Stimulated activated naive CD8-positive, alpha-beta T cell treated with anti-CD3 and anti-CD28 coated beads, Interleukin-15, Interleukin-2, amounts not matched to agents 100 U/mL and 50 U/mL, for 24 hours (primary cell): ENCODE data around the gene CA14.
"Not testable (repeated sequence)": the region's sequence is repeated elsewhere in the genome, so short reads cannot be mapped to it uniquely, and the experiment has no call there.

Experiments used
- ATAC-seq: fragments of 150-1000 bp; cut with Tn5 transposase; one replicate; pipeline ENCODE4 v1.10.0; 2021
- DNase-seq: peaks from one replicate; pipeline ENCODE4 v3.0.0; 2021

The CA14 gene

DNA sequence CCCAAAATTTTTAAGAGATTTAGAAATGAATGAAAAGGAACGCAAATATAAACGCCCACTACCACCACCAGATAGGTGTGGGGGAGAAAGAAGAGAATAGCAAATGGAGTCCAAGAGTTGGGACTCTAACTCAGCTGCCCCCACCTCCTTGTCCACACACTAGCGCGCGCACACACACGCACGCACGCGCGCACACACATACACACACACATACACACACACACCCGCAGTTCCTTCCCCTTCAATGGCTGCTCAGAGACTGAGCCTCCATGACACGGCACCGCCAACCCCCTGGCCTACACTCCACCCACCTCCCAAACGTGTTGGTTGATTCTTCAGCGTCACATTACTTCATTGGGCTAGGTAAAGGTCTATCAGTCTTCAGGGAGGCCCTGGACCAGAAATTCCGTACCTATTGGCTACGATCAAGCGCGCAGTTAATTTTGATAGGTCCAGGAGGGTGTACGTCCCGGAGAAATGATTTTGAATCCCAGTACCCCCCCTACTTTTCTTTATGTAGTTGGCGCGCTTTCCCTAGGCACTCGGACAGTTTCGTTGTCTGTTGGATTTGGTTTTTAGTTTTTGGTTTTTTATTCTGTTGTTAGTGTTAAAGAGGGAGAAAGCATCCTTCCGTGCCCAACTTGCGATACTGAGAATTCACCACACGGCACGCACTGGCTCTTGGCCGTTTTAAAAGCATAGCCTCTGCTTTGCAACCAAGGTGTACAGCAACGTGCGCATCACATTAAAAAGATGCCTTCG, 21.5 kb upstream of the CA14 start, which contains the start of gene ANP32E:
ANP32E (minus strand) TSS at position 261 of the 762 bp plus-strand sequence. CDS start 326 bp downstream, outside the sequence.
- ATAC-seq (peak; percentile 92), DNase-seq (peak; percentile 89)

DNA sequence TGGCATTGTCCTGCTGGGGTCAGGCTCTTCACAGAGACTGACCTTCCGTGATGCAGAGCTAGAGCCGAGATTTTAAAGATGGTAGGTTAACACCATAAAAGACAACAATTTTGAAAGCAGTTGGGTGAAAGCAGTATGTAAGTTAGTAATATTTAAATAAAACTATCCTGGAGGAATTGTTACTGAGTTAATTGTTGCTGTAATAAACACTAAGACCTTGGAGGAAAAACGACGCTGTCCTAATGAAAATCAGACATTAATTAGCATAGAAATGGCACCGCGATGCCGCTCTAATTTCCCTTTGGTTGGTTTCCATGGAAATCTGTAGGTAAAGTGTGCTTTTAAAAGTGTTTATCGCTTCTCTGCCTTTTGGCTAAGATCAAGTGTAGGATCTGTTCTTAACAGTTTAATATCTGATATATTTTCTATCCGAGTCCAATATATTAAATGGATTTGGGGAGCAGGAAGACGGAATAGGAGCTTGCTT, 20.9 kb upstream of the CA14 start:
- DNase-seq (no peak), ATAC-seq (no peak)

DNA sequence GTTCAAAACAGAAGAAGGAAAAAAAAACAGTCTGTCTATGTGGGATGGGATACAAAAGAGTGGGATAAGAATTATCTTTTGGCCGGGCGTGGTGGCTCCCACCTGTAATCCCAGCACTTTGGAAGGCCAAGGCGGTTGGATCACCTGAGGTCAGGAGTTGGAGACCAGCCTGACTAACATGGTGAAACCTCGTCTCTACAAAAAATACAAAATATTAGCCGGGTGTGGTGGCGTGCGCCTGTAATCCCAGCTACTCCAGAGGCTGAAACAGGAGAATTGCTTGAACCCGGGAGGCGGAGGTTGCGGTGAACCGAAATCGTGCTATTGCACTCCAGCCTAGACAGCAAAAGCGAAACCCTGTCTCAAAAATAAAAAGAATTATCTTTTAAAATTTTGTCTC, 20.4 kb upstream of the CA14 start:
- not testable (repeated sequence) for DNase-seq, ATAC-seq

DNA sequence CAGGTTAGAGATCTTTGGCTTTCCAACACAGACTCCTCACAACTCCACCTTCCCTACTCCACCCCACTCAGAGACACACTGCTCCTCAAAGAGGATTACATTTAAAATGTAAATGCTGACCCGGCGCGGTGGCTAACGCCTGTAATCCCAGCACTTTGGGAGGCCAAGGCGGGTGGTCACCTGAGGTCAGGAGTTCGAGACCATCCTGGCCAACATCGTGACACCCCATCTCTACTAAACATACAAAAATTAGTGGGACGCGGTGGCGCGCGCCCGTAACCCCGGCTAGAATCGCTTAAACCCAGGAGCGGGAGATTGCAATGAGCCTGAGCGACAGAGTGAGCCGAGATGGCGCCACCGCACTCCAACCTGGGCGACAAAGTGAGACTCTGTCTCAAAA, 19.8 kb upstream of the CA14 start:
- no peak for DNase-seq

DNA sequence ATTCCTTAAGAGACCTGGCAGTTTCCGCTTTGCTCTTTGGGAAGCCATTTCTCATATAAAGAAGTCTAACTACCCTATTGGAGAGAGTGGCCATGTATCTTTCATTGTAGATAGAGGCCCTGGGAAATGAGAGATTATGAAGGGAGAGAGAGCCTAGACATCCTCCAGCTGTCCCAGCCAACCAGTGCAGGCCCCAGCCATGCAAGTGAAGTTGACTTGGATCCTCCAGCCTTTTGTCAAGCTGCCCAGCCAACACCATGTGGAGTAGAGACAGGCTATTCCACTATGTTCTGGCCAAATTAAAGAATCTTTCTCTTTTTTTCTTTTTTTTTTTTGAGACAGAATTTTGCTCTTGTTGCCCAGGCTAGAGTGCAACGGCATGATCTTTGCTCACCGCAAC, 14.6 kb upstream of the CA14 start:
- DNase-seq = no peak
- no peak for ATAC-seq

More for the DNA sequence above, 19.8 kb upstream of the CA14 start:
- ATAC-seq = no peak

DNA sequence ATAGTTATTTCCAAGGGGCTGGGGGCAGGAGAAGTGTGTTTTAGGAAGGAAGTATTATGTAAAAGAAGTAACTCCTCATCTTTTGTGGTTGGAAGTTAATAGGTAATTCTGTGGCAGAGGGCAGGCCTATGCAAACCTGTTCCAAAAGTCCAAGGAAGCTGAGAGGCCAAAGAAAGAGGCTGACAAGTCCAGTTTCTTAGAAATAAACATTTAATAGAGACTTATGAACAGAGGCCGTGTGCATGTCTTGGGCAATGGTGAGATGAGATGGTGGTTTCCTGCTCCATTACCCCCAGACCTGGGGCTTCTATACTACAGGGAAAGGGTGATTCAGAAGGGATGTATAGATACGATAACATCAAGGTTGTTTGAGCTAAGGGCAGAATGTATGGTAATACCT, 7.6 kb upstream of the CA14 start:
- DNase-seq (no peak), ATAC-seq (no peak)

DNA sequence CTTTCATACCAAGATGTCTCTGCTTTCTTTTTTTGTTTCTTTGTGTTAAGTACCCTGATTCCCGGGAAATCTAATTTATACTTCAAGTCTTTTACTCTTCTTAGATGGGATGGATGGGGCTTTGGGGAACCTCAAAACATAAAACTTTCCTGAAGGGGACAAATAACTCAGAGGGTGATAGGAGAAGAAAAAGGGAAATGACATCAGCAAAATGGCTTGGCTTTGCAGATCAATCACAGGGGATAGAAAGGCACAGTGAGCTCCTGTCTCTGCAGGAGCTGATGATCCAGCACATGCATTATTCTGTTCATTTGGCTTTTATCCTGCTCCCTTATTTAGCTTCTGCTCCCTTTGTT, 1.4 kb upstream of the CA14 start:
- ATAC-seq (no peak), DNase-seq (no peak)

DNA sequence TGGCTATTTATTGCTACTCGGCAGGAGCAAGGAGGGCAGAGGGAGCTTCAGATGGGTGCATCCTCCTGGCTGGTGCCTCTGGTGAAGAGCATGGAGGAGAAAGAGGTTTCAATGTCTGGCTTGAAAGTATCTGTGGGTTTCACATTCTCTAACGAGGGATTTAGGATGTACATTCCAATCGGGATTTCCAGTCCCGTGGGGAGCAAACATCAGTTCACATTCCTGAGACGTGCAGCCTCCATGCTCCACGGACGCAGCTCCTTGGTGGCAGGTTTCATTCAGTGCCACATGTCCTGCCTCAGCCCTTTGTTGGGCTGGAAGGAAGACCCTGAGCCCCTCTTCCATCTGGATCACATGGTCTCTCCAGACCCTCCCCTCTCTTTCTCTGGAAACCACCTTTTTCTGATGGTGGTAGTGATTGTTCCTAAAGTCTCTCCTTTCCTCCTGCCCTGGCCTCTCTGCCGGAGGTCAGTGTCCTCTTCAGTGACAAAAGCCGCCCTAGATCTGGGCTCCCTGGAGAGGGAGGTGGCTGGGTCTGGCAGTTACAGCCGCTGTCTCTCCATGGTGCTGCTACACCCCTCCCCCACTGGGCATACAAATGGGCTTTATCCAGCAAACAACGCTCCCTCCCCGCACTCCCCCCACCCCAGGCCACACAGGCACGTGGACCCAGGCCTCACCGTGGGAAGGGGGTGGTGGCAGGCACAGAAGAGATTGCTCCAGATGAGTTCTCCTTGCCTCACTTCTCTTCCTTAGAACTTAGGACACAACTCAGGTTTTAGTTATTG, 826 bp upstream of the CA14 start:
- ATAC-seq = no peak
- no peak for DNase-seq

DNA sequence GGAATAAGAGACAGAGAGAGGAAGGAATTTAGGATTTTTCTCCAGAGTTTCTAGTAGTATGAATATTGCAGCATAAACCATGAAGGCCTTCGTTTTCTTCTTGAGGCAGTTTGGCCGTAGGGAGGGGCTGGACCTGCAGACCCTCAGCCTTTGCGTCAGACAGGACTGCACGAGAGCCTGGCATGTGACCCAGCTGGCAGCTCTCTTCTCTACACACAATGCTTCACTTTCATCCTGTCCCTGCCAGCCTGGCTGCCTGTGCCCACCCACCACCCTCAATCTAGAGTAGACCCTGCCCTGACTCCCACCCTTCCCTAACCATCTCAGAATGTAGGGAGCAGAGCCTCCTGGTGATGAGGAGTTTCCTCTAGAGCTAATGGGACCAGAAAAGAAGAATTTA, 1.6 kb downstream of the CA14 start:
- no peak for DNase-seq
- no peak for ATAC-seq

DNA sequence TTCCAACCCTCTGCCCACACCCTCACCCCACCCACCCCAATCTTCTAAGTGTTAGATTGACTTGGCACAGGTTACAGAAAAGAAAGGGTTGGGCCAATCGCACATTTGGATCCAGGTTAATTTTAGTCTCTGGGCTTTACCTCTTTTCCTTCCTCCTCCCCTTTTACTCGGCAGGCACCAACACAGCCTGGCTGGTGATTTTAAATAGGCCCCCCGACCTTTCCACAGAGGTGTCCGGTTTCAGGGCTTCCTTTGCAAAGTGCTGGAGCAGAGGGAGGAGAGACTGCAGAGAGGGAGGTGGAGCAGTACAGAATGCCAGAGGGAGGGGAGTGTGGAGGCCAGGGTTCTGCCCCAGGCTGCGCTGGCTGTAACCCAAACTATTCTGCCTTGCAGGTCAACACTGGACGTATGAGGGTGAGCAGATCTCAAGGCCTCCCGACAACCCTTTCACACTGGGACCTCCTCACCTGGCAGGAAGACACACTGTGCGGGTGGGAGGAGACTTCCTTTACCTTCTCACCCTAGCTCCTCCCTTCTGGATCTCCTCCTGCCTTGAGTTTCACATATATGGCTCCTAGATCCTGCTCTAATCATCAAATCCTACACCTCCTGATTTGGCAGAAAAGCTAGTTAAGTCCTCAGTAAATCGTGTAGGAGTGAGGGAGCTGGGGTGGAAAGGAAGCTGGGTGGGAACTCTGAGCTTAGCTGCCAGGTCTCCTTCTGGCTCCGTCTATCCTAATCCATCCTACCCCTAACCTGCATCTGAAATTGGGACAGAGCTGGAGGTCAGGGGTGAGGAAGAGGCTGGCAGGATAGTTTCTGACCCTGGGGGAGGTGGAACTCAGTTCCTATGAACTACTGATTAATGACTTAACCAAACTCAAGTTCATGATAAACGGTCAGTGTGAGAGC, 2.4 kb downstream of the CA14 start:
- ATAC-seq = no peak
- DNase-seq = no peak

DNA sequence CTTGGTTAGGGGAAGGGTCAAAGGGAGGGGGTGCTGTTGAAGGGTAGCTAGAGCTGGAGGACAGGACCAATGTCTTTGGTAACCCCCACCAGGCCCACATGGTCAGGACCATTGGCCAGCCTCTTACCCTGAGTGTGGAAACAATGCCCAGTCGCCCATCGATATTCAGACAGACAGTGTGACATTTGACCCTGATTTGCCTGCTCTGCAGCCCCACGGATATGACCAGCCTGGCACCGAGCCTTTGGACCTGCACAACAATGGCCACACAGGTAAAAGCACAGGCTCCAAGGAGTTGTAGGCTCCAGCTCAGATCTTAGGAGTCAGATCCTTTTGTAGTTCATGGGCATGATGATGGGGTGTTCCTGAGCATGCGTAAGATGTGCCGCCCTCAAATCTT, 3.8 kb downstream of the CA14 start:
- no peak for ATAC-seq
- no peak for DNase-seq

DNA sequence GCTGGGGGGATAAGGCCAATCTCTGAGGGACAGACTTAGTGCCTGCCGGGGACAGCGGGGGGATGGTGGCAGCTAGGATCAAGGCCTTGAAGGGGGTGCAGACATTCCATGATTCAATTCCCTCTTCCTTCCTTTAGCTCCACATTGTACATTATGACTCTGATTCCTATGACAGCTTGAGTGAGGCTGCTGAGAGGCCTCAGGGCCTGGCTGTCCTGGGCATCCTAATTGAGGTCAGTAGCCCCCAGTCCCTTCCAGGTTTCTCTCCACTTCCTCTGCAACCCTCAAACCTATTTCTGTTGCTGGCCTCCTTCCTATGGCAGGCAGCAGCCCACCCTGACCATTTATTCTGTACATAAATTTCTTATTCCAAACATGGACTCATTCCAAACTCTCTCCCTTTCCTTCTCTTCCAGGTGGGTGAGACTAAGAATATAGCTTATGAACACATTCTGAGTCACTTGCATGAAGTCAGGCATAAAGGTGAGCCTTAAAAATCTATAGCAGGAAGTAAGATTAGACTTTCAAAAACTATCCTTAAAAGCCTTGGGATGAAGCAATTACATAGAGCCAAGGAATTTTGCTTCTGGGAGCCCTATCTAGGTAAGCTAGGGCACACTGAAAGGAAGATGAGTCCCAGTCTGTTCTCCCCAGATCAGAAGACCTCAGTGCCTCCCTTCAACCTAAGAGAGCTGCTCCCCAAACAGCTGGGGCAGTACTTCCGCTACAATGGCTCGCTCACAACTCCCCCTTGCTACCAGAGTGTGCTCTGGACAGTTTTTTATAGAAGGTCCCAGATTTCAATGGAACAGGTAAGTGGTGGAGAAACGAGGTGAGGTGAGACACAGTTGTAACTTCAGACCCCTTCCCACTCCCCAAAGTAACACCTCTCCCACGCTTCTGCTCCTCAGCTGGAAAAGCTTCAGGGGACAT, 5.1 kb downstream of the CA14 start:
- no peak for DNase-seq
- ATAC-seq = no peak

DNA sequence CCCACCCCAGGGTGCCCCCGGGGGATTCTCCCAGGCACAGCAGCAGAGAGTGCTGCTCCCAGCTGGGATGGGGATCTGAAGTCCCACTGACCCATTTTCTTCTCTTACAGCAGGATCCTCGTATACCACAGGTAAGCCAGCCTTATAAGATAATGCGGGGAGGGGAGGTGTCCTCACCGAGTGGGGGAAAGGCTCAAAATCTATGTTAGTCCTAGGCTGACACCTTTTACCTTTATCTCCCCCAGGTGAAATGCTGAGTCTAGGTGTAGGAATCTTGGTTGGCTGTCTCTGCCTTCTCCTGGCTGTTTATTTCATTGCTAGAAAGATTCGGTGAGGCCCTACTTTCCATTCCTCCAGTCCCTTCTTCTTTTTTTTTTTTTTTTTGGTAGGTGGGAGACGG, 6.0 kb downstream of the CA14 start:
- DNase-seq = no peak
- ATAC-seq = no peak

DNA sequence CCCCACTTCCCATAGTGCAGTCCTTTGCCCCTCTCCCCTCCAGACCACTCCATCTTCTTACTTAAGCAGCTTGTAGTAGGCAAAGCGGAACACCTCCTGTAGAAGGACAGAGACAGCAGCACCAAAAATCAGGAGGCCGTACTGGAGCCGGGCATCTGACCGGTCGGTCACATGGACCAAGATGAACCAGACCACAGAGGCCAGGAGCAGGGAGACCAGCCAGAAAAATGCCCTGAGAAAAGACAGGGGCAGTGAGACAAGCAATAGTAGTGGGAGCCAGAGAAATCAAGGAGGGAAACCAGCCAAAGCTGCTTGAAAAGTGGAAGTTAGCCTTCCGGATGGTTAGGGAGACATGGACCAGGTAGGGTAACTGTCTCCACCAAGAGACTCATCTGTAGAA, 10.3 kb downstream of the CA14 start:
- DNase-seq = no peak
- ATAC-seq = no peak

DNA sequence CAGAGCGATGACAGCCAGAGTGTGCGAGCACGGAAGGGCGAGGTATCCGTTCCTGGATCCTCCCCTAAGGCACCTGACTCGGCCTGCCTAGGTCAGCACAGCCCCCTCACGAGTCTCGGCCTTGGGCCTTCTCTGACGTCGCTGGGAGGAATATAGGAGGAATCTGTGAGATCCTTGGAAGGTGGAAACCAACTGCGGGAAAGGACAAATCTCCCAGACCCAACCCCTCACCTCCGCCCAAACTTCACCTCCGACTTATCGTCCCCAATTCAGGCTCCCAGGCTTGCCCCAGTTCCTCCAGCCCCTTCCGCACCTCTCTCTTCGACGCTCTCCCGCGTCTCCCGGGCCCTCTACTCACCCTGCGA, 10.7 kb downstream of the CA14 start:
- peak; percentile 34 for DNase-seq
- peak; percentile 36 for ATAC-seq

DNA sequence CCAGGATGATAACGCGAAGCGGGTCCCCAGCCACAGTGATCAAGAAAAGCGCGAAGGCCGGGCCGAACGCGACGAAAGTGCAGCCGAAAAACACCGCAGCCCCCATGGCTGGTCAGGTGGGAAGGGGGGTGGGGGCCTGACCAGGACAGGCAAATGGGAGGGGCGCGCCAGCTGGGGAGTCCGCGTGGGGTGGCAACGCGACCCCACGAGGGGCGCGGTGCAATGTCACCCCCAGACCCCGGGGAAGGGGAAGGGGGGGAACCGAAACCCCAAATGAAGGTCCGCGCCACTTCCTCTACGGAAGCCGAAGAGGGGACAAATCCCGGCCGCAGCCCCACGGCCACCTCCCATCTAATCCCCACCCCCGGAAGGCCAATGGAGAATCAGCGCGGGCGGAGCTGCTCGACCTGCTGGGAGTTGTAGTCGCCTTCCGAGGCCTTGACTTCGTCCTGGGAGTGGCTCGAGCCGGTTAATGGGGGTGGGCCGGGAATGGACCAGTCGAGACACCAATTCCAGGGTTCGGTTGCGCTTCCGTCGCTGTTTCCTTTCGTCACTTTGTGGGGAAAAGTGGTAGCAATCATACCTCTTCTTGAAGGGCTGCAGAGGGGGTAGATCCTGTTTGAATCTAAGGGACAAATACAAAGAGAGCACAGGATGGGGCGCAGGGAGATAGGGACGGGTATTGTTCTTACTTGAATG, 11.3 kb downstream of the CA14 start, which contains the start of gene APH1A:
APH1A (minus strand) TSS at position 312 of the 699 bp plus-strand sequence; CDS start at position 106, 206 bp downstream.
- ATAC-seq (peak; percentile 98), DNase-seq (peak; percentile 96)

DNA sequence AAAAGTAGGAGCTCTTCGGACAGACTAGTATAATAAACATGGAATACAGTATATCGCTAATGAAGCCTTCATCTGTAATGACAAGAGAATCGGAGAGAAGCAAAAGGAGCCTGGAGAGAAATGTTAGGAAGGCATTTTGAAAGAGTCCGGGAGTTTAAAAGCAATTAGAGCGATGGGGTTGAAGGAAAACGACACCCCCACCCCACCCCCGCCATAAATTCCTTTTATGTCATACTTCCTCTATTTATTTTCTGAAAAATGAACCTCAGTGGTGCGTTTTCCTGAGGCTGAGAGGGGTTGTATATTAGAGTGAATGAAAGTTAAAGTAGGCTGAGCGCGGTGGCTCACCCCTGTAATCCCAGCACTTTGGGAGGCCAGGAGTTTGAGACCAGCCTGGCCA, 11.9 kb downstream of the CA14 start:
- no peak for ATAC-seq
- DNase-seq = no peak

DNA sequence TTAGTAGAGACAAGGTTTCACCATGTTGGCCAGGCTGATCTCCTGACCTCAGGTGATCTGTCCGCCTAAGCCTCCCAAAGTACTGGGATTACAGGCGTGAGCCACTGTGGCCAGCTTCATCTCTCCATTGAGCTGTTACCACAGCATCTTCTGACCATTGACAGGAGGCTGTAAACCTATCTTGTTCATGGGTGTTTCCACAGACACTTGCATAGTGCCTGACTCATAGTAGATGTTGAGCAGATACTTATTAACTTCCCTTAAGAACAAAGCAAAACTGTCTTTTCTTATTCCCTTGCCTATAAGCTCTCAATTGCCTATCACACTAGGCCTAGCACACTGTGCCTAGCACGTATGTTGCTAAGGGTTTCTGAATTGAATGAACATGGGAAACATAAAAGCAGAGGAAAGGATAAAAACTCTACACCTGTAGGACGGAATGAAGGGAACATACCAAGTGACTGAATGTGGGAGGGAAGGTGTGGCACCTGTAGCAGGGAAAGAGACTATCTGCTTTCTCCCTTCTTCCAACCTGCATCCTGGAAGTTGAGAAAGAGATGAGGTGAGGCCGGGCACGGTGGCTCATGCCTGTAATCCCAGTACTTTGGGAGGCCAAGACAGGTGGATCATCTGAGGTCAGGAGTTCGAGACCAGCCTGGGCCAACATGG, 13.9 kb downstream of the CA14 start:
- ATAC-seq = no peak
- no peak for DNase-seq

DNA sequence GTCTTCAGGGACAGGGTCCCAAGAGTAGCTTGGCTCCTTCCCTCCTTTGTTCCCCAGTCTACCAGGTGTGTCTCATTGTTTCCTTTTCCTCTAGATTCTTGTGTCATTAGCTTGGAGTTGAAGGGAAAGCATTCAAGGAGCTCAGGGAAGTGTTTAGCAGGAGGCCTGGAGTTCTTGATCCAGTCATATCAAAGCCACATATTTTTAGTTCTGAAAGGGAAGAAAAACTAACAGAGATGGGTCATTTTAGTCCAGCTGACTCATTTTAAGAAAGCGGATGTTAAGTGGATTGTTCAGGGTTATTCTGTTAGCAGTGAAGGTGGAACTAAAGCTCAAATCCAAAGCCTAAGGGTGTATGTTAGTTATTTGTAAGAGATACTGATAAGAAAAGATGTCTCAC, 15.7 kb downstream of the CA14 start:
- ATAC-seq (no peak), DNase-seq (no peak)

DNA sequence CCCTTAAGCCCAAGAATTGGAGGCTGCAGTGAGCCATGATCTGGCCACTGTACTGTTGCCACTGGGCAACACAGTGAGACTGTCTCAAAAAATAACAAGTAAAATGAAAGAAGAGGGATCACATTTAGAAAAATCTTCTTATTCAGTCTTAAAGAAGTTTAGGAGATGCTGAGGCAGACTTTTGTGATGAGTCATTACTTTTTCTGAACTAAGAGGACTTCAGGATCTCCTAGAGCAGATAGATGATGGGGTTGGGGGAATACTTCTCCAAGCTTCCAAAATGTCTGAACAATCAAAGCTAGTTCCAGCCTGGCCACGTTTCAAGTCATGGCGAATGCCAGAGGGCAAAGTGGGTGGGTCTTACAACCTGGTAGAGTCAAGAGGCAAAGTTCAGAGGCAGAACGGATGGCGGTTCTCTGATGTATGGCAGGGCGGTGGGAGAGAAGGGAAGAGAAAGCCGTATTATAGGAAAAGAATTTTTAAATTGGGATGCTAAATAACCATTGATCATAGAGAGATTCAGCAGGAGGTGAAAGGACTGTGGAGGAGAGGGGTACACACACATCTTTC, 22.6 kb downstream of the CA14 start:
- no peak for ATAC-seq
- DNase-seq = no peak
